ENCODE results near the gene XRCC4.

DNA sequence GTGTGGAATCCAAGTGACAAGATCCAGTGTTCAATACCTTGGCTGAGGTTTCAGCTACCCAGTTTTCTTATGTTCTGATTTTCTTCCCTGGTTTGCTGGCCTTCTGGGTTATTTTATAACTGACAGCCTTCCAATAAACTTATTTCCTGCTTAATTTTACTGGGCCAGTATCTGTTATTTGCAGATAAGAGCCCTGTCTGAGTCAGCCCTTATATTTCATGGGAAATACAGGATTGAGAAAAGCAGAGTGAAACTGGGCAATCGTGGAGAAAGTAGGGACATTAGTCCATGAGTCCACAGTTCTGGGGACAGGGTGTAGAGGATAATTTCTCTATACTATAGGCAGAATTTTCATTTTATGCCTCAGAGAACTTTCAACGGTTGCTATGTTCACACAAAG is 32.4 kb upstream of the XRCC4 start:
- TF ChIP-seq, protein P1, sequence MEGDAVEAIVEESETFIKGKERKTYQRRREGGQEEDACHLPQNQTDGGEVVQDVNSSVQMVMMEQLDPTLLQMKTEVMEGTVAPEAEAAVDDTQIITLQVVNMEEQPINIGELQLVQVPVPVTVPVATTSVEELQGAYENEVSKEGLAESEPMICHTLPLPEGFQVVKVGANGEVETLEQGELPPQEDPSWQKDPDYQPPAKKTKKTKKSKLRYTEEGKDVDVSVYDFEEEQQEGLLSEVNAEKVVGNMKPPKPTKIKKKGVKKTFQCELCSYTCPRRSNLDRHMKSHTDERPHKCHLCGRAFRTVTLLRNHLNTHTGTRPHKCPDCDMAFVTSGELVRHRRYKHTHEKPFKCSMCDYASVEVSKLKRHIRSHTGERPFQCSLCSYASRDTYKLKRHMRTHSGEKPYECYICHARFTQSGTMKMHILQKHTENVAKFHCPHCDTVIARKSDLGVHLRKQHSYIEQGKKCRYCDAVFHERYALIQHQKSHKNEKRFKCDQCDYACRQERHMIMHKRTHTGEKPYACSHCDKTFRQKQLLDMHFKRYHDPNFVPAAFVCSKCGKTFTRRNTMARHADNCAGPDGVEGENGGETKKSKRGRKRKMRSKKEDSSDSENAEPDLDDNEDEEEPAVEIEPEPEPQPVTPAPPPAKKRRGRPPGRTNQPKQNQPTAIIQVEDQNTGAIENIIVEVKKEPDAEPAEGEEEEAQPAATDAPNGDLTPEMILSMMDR (conservative IDR thresholded peaks at IDR 0.05; ENCODE audit: low read depth, low read length), result no peak
- TF ChIP-seq EZH2 (IDR thresholded peaks at IDR 0.05; ENCODE audit: low read length, unreplicated experiment) (no peak), EZH2phosphoT487 (IDR thresholded peaks at IDR 0.05; ENCODE audit: borderline replicate concordance, low read length) (no peak)
